Activated T-cell treated with anti-CD3 and anti-CD28 coated beads, Interleukin-2, amount 50 U/mL, for 72 hours (primary cell): ENCODE measurements around the gene PCDHA1. TPM values are rescaled to one million over a fixed set of nuclear protein-coding genes. Genes with fewer than 3 reads are reported as not detected.

ENCODE experiments used
- ATAC-seq, 2 donors: fragments of 150-1000 bp; cut with Tn5 transposase; replicated peaks in 1 of 2; 2 replicates each; pipeline ENCODE4 v1.10.0; 2021; ENCODE audit warnings: moderate library complexity in 2 of 2, mild to moderate bottlenecking in 1 of 2
- DNase-seq, 2 donors: peaks; one replicate each; pipeline ENCODE4 v3.0.0; 2021 to 2022; ENCODE audit warnings: mixed read lengths in 1 of 2
- H3K27ac Mint-ChIP-seq: one replicate; pipeline ENCODE4 v1.8.0; 2022; ENCODE audit warnings: mild to moderate bottlenecking, moderate library complexity, mixed read lengths
- H3K27me3 Mint-ChIP-seq: one replicate; pipeline ENCODE4 v1.8.0; 2022; ENCODE audit warnings: low read depth, mixed read lengths
- H3K36me3 Mint-ChIP-seq, 2 donors: one replicate each; pipeline ENCODE4 v1.8.0; 2022; ENCODE audit warnings: mixed read lengths in 2 of 2, mild to moderate bottlenecking in 1 of 2; ENCODE audit not compliant: insufficient read depth in 2 of 2
- H3K4me1 Mint-ChIP-seq: one replicate; pipeline ENCODE4 v1.8.0; 2022; ENCODE audit warnings: low read depth, mixed read lengths
- H3K4me3 Mint-ChIP-seq, 2 donors: one replicate each; pipeline ENCODE4 v1.8.0; 2022; ENCODE audit warnings: mild to moderate bottlenecking in 2 of 2, mixed read lengths in 2 of 2, moderate library complexity in 2 of 2
- H3K9me3 Mint-ChIP-seq, 2 donors: one replicate each; pipeline ENCODE4 v1.8.0; 2022; ENCODE audit warnings: mixed read lengths in 2 of 2
- total RNA-seq, 2 donors: library from RNA; stranded (reverse); gene quantifications; one replicate each; pipeline ENCODE4 v1.2.3, GENCODE V29; 2022

The PCDHA1 gene
- total RNA-seq, 2 donors from 2014 or later: not detected

GRCh38 chr5:141003031-141003430 is 217.1 kb downstream of the PCDHA1 start:
- DNase-seq (no peak), ATAC-seq (no peak)
- Mint-ChIP-seq H3K36me3 (no peaks in the 10 kb centered on the region), H3K4me1 (peaks cover 7% of the 10 kb centered on the region), H3K27ac (no peak overlapping the region), H3K27me3 (peaks cover 27% of the 10 kb centered on the region), H3K9me3 (peaks cover 0 to 2% of the 10 kb centered on the region in 2 donors), H3K4me3 (no peak overlapping the region)

GRCh38 chr5:141003791-141004611 is 218.1 kb downstream of the PCDHA1 start:
- DNase-seq: no peak

GRCh38 chr5:141007791-141008190 is 221.9 kb downstream of the PCDHA1 start:
- no peaks in the 10 kb centered on the region for H3K36me3 Mint-ChIP-seq
- DNase-seq (no peak), ATAC-seq (no peak)
- H3K4me3 Mint-ChIP-seq: no peak overlapping the region
- H3K9me3 Mint-ChIP-seq: peaks cover 0 to 2% of the 10 kb centered on the region in 2 donors
- no peak overlapping the region for H3K27ac Mint-ChIP-seq
- H3K27me3 Mint-ChIP-seq: peaks cover 2% of the 10 kb centered on the region
- H3K4me1 Mint-ChIP-seq: no peaks in the 10 kb centered on the region

More at GRCh38 chr5:141003791-141004611, 218.1 kb downstream of the PCDHA1 start:
- peaks cover 27% of the 10 kb centered on the region for H3K27me3 Mint-ChIP-seq
- H3K4me3 Mint-ChIP-seq: no peak overlapping the region
- no peak for ATAC-seq
- peaks cover 0 to 2% of the 10 kb centered on the region in 2 donors for H3K9me3 Mint-ChIP-seq
- no peak overlapping the region for H3K27ac Mint-ChIP-seq
- H3K36me3 Mint-ChIP-seq: no peaks in the 10 kb centered on the region
- peaks cover 7% of the 10 kb centered on the region for H3K4me1 Mint-ChIP-seq

DNA sequence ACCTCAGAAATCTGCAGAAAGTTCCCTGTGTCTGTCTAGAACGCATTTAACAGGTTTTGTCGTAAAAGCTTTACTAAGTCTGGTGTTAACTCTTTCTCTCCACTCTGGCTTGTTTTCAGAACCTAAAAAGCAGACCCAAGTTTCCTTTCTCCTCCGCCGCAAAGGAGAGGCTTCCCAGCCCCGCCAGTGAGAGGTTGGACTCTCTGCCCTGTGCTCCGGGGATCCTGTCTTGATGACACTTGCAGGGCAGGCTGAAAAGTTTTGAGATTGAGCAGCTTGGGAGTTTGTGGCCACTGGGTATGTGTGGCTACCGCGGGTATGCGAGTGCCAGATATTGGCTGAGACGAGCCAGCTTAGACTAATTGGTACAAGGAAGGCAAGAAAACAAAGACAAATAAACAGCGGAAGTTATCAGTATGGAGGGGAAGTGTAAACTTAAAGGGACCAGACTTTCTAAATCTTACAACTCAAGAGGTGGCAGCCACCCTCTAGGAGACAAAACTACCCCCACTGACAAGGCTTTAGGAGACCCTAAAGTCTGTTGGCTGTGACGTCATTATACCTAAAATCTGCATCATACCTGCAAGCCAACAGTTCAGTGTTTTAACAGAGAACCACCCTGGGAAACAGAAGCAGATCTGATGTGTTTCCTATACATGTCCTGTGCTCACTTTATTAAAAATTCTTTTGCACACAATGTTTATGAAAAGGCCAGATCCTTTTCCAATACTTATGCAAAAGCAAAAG is 224.3 kb downstream of the PCDHA1 start:
- no peak for ATAC-seq
- DNase-seq: no peak
- Mint-ChIP-seq H3K27me3 (no peaks in the 10 kb centered on the region), H3K4me3 (peak overlapping the region in 1 of 2 donors; percentile 11), H3K36me3 (no peaks in the 10 kb centered on the region), H3K4me1 (no peaks in the 10 kb centered on the region), H3K9me3 (peaks cover 0 to 2% of the 10 kb centered on the region in 2 donors), H3K27ac (no peak overlapping the region)

DNA sequence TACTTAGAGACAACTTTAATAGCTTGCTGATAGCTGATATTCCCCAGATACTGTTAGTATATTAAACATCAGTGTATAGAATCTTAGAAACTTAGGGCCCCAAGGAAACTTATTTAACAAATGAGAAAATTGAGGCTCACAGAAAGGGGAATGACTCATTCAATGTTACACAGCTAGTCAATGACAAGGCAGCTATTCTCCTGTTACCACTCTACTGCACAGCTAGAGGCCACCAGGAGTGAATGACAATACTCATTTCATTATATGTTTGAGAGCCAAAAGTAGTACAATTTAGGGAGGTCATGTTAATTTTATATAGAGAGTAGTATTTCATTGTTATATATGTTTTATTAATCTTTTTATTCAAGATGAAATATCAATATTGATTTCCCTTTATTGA is 232.0 kb downstream of the PCDHA1 start:
- Mint-ChIP-seq H3K27ac (no peak overlapping the region), H3K36me3 (no peaks in the 10 kb centered on the region), H3K9me3 (peaks cover 0 to 2% of the 10 kb centered on the region in 2 donors), H3K4me3 (no peak overlapping the region), H3K27me3 (no peaks in the 10 kb centered on the region), H3K4me1 (no peaks in the 10 kb centered on the region)
- DNase-seq: no peak
- no peak for ATAC-seq

- H3K27ac Mint-ChIP-seq: no peak overlapping the region
- H3K27me3 Mint-ChIP-seq: no peaks in the 10 kb centered on the region
- peaks cover 0 to 1% of the 10 kb centered on the region in 2 donors for H3K36me3 Mint-ChIP-seq
- H3K9me3 Mint-ChIP-seq: peaks cover 3 to 8% of the 10 kb centered on the region in 2 donors
- no peak for ATAC-seq
- H3K4me1 Mint-ChIP-seq: no peaks in the 10 kb centered on the region
- DNase-seq: no peak
- no peak overlapping the region for H3K4me3 Mint-ChIP-seq
These were observed 236.4 kb downstream of the PCDHA1 start for GRCh38 chr5:141022384-141022783.

GRCh38 chr5:141031006-141031405 is 245.1 kb downstream of the PCDHA1 start:
- DNase-seq: no peak
- ATAC-seq: no peak
- Mint-ChIP-seq H3K27ac (no peak overlapping the region), H3K4me3 (no peak overlapping the region), H3K27me3 (no peaks in the 10 kb centered on the region), H3K36me3 (no peaks in the 10 kb centered on the region), H3K4me1 (no peaks in the 10 kb centered on the region), H3K9me3 (no peaks in the 10 kb centered on the region)

- no peak for ATAC-seq
- H3K27ac Mint-ChIP-seq: no peak overlapping the region
- H3K9me3 Mint-ChIP-seq: peaks cover 0 to under 1% of the 10 kb centered on the region in 2 donors
- no peaks in the 10 kb centered on the region for H3K27me3 Mint-ChIP-seq
- H3K36me3 Mint-ChIP-seq: no peaks in the 10 kb centered on the region
- H3K4me3 Mint-ChIP-seq: no peak overlapping the region
- no peak for DNase-seq
- H3K4me1 Mint-ChIP-seq: no peaks in the 10 kb centered on the region
These were observed 246.7 kb downstream of the PCDHA1 start for GRCh38 chr5:141032626-141033025.

- no peak overlapping the region for H3K4me3 Mint-ChIP-seq
- ATAC-seq: no peak
These were observed 253.1 kb downstream of the PCDHA1 start for GRCh38 chr5:141039061-141039460.

DNA sequence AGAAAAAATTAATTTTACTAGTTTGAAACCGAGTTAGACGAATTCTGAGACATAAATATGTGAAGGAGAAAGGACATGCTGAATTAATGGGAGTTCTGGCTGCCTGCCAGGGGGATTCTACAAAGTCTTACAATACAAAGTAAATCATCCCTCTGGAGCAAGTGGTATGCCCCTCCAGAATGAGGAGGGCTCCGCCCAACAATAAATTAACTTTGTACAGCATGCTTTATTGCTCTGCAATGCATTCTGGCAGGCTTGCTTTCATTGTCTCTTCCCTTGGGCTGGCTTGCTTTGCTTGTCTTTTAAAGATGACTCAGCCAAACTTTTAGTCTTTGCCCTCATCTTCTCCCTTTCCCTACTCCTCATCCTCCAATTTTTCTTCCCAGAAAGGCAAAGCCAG is 253.6 kb downstream of the PCDHA1 start:
- ATAC-seq (no peak), DNase-seq (no peak)
- Mint-ChIP-seq H3K36me3 (no peaks in the 10 kb centered on the region), H3K9me3 (peaks cover 0 to 1% of the 10 kb centered on the region in 2 donors), H3K4me1 (no peaks in the 10 kb centered on the region), H3K27ac (no peak overlapping the region), H3K27me3 (peaks cover 5% of the 10 kb centered on the region), H3K4me3 (no peak overlapping the region)

More at GRCh38 chr5:141039061-141039460, 253.1 kb downstream of the PCDHA1 start:
- DNase-seq: no peak
- peaks cover under 1% of the 10 kb centered on the region for H3K27me3 Mint-ChIP-seq
- no peaks in the 10 kb centered on the region for H3K36me3 Mint-ChIP-seq
- no peaks in the 10 kb centered on the region for H3K4me1 Mint-ChIP-seq
- H3K9me3 Mint-ChIP-seq: peaks cover 0 to 1% of the 10 kb centered on the region in 2 donors
- no peak overlapping the region for H3K27ac Mint-ChIP-seq

DNA sequence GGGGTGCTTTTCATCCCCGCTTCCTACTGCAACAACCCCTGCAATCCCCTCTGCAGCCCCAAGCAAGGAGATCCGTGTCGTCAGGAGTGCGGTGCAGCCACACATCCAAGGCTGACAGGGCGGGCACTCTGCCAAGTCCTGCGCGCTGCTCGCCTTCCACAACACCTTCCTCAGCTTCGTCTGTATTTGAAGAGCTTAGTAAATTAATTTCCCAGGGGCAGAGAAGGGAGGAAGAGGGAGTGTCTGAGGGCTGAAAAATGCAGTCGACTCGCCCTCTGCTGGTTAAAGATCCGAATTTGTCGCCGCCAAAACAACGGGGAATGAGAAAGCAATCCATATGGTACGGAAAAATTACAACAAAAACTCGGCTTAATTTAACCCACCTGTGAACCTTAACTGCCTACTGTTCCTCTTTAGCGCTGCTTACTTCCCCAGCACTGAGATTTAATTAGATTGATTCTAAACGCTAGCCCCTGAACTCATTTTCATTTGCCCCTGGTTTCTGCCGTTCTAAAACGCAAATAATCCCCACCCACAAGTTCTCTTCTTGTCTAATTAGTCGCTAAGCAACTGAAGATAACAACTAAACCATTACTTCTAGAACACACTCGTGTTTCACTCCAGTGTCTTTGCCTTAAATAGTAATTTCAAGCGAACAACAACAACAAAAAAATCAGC is 254.3 kb downstream of the PCDHA1 start:
- Mint-ChIP-seq H3K27me3 (peaks cover 6% of the 10 kb centered on the region), H3K27ac (no peak overlapping the region), H3K4me1 (no peaks in the 10 kb centered on the region), H3K9me3 (peaks cover 0 to 1% of the 10 kb centered on the region in 2 donors), H3K36me3 (no peaks in the 10 kb centered on the region), H3K4me3 (no peak overlapping the region)
- no peak for ATAC-seq
- peak; percentile 0 to 3 for DNase-seq

DNA sequence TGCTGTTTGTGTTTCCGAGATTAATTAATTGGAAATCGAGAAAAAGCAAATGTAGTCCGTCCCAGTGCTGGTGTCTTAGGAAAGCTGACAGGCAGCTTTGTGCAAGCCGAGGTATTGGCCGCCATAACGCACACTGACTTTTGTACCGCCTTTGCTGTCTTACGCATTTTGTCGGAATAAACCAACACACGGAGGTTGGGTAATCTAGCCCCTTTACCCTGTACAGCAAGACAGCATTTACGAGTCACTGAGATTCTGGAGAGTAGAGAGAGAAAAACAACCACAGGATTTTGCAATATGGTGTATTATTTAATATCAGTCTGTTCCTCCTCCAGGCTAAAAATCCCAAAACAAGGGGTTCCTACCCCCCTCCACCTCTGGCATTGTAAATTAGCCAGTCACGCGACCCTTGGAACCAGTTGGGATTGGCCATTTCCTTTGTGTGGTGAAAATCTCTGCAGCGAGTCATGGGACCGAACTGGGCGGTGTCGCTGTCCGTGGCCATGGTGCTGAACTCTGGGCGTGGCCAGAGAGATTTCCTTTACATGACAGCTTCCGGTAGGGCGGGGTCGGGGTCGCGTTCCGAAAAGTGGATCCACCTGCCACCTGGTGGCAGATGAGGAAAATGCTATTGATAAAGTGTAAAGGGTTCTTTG is 255.0 kb downstream of the PCDHA1 start:
- peak; percentile 82 to 84 for DNase-seq
- H3K9me3 Mint-ChIP-seq: peaks cover 0 to 1% of the 10 kb centered on the region in 2 donors

More for the DNA sequence above, 255.0 kb downstream of the PCDHA1 start:
- Mint-ChIP-seq H3K36me3 (no peaks in the 10 kb centered on the region), H3K4me1 (no peaks in the 10 kb centered on the region), H3K4me3 (no peak overlapping the region), H3K27ac (no peak overlapping the region), H3K27me3 (peaks cover 6% of the 10 kb centered on the region)
- ATAC-seq: peak; percentile 76 to 78
